HCT116 (cell line): ENCODE data around the gene SAMHD1. TPM values are rescaled to one million over a fixed set of nuclear protein-coding genes. Genes with fewer than 3 reads are reported as not detected.

ENCODE experiments used
- ATAC-seq: fragments of 200-7000 bp; cut with Tn5 transposase; 2 replicates; pipeline ENCODE4 v1.9.1; 2020; ENCODE audit warnings: mild to moderate bottlenecking, moderate library complexity
- BruUV-seq: library from RNA; stranded (reverse); fragments of 400-500 nt; replicated peaks from 2 replicates; lab custom pipeline; 2021; lab: Mats Ljungman, UMichigan
- CTCF ChIA-PET: fragments of 300-600 bp; sonication (Branson Sonifier 250); formaldehyde crosslinking; loops from one replicate; lab custom pipeline; 2021; ENCODE audit warnings: antibody characterized with exemption; lab: Charles Lee
- POLR2A ChIA-PET: fragments of 300-600, 350-600 bp; sonication (Branson Sonifier 250); formaldehyde crosslinking; loops from one replicate; lab custom pipeline; 2021; ENCODE audit warnings: antibody characterized with exemption; lab: Charles Lee
- RAD21 ChIA-PET, 2 experiments: fragments of 300-600 bp; sonication (Branson Sonifier 250); formaldehyde crosslinking; loops; one replicate each; lab custom pipeline; 2023; ENCODE audit warnings: low total read pairs in 2 of 2; ENCODE audit not compliant: uncharacterized antibody in 2 of 2, unreplicated experiment in 2 of 2, low non-redundant PET in 1 of 2; lab: Charles Lee
- DNase-seq: peaks from one replicate; pipeline ENCODE4 v3.0.0-alpha.2; 2010; ENCODE audit warnings: low read depth, low spot score
- H2AFZ ChIP-seq: fragments of 200-600 bp; shearing (Covaris generic), sonication (generic); 2 replicates; pipeline ENCODE4 v1.6.1; 2017; ENCODE audit warnings: low read depth, mixed run types, mixed read lengths, antibody characterized with exemption, low read length; ENCODE audit not compliant: poor library complexity, severe bottlenecking
- H3K27ac ChIP-seq: 2 replicates; pipeline ENCODE4 v1.5.1; 2012; ENCODE audit warnings: low read depth, low read length
- H3K27me3 ChIP-seq: fragments of 200-600 bp; sonication (generic); 2 replicates; pipeline ENCODE4 v1.6.1; 2016; ENCODE audit warnings: mixed run types, low read length, mixed read lengths; ENCODE audit not compliant: insufficient read depth
- H3K36me3 ChIP-seq, 2 experiments: fragments of 200-500 bp in 1 of 2; fragments of 200-600 bp in 1 of 2; sonication (Bioruptor generic) in 1 of 2; sonication (generic) in 1 of 2; 2 replicates each; pipeline versions ENCODE4 v1.5.1 to v1.6.1; 2014 to 2016; ENCODE audit warnings: low read length in 2 of 2, inconsistent platforms in 1 of 2, mixed read lengths in 1 of 2, mixed run types in 1 of 2; ENCODE audit not compliant: insufficient read depth in 2 of 2, control insufficient read depth in 1 of 2
- H3K4me1 ChIP-seq, 2 experiments: fragments of 200-600 bp in 1 of 2; sonication (generic) in 1 of 2; 2 replicates each; pipeline versions ENCODE4 v1.5.1 to v1.6.1; 2012 to 2017; ENCODE audit warnings: low read length in 2 of 2, inconsistent platforms in 1 of 2, mild to moderate bottlenecking in 1 of 2, mixed read lengths in 1 of 2, mixed run types in 1 of 2, moderate library complexity in 1 of 2; ENCODE audit not compliant: insufficient read depth in 2 of 2, control insufficient read depth in 1 of 2
- H3K4me2 ChIP-seq: fragments of 200-600 bp; sonication (generic); 2 replicates; pipeline ENCODE4 v1.6.1; 2017; ENCODE audit warnings: mixed run types, low read length, mixed read lengths
- H3K4me3 ChIP-seq, 2 experiments: fragments of 200-600 bp in 1 of 2; sonication (generic) in 1 of 2; replicated peaks in 1 of 2; 2 replicates each; pipeline ENCODE4 v1.5.1; 2011 to 2016; ENCODE audit warnings: low read length in 2 of 2, control low read depth in 1 of 2, low read depth in 1 of 2, mild to moderate bottlenecking in 1 of 2, mixed read lengths in 1 of 2, mixed run types in 1 of 2
- H3K79me2 ChIP-seq: fragments of 200-600 bp; sonication (generic); 2 replicates; pipeline ENCODE4 v1.6.1; 2017; ENCODE audit warnings: mild to moderate bottlenecking, mixed run types, low read length, moderate library complexity, mixed read lengths; ENCODE audit not compliant: insufficient read depth
- H3K9ac ChIP-seq: fragments of 200-600 bp; sonication (generic); 2 replicates; pipeline ENCODE4 v1.6.1; 2016; ENCODE audit warnings: low read length, mixed read lengths
- H3K9me2 ChIP-seq: fragments of 200-600 bp; sonication (generic), shearing (Covaris generic); 2 replicates; pipeline ENCODE4 v1.6.1; 2017; ENCODE audit warnings: mixed run types, mild to moderate bottlenecking, moderate library complexity; ENCODE audit not compliant: insufficient read depth
- H3K9me3 ChIP-seq, 2 experiments: fragments of 200-500 bp in 1 of 2; fragments of 200-600 bp in 1 of 2; sonication (Bioruptor generic) in 1 of 2; sonication (generic) in 1 of 2; 2 replicates each; pipeline ENCODE4 v1.6.1; 2014 to 2017; ENCODE audit warnings: low read length in 2 of 2, mixed read lengths in 2 of 2, inconsistent platforms in 1 of 2, low read depth in 1 of 2, mild to moderate bottlenecking in 1 of 2, mixed run types in 1 of 2, moderate library complexity in 1 of 2; ENCODE audit not compliant: control insufficient read depth in 1 of 2, insufficient read depth in 1 of 2
- H4K20me1 ChIP-seq: fragments of 200-600 bp; sonication (generic), shearing (Covaris generic); 2 replicates; pipeline ENCODE4 v1.6.1; 2017; ENCODE audit warnings: mixed run types, mild to moderate bottlenecking, moderate library complexity; ENCODE audit not compliant: insufficient read depth
- ATF3 ChIP-seq: IDR thresholded peaks from 2 replicates; pipeline ENCODE4 v1.6.1; 2012
- CBX3 ChIP-seq: IDR thresholded peaks from 2 replicates; pipeline ENCODE4 v1.6.1; 2012; ENCODE audit warnings: low read depth
- CTCF ChIP-seq, 3 experiments: fragments of 200-600 bp in 1 of 3; sonication (generic) in 1 of 3; IDR thresholded peaks in 2 of 3; conservative IDR thresholded peaks in 1 of 3; 2 replicates each; pipeline ENCODE4 v1.5.1; 2012 to 2017; ENCODE audit warnings: low read depth in 2 of 3, low read length in 2 of 3, antibody characterized with exemption in 1 of 3, borderline replicate concordance in 1 of 3, control low read depth in 1 of 3, mild to moderate bottlenecking in 1 of 3, mixed read lengths in 1 of 3, mixed run types in 1 of 3, moderate library complexity in 1 of 3; ENCODE audit not compliant: insufficient read depth in 1 of 3
- ELF1 ChIP-seq: IDR thresholded peaks from 2 replicates; pipeline ENCODE4 v1.6.1; 2012; ENCODE audit warnings: low read depth, borderline replicate concordance
- JUND ChIP-seq: IDR thresholded peaks from 2 replicates; pipeline ENCODE4 v1.6.1; 2012
- POLR2A ChIP-seq: IDR thresholded peaks from 2 replicates; pipeline ENCODE4 v1.7.0; 2011; ENCODE audit warnings: borderline replicate concordance; ENCODE audit not compliant: insufficient read depth, insufficient read length; ENCODE audit errors: extremely low read depth
- POLR2AphosphoS5 ChIP-seq: IDR thresholded peaks from 2 replicates; pipeline ENCODE4 v1.6.1; 2011; ENCODE audit warnings: mild to moderate bottlenecking, low read depth, low read length, moderate library complexity
- REST ChIP-seq: IDR thresholded peaks from 2 replicates; pipeline ENCODE4 v1.6.1; 2012; ENCODE audit warnings: low read depth
- SIN3A ChIP-seq: IDR thresholded peaks from 2 replicates; pipeline ENCODE4 v1.6.1; 2012; ENCODE audit warnings: low read depth
- SP1 ChIP-seq: IDR thresholded peaks from 2 replicates; pipeline ENCODE4 v1.6.1; 2012; ENCODE audit warnings: low read depth
- SRF ChIP-seq: IDR thresholded peaks from 2 replicates; pipeline ENCODE4 v1.6.1; 2012; ENCODE audit warnings: low read depth
- TCF7L2 ChIP-seq: IDR thresholded peaks from 2 replicates; pipeline ENCODE4 v1.7.0; 2011; ENCODE audit warnings: borderline replicate concordance, inconsistent platforms; ENCODE audit not compliant: insufficient read depth, insufficient read length; ENCODE audit errors: extremely low read depth
- ZBTB33 ChIP-seq: IDR thresholded peaks from 2 replicates; pipeline ENCODE4 v1.6.1; 2011; ENCODE audit warnings: mild to moderate bottlenecking, low read length, moderate library complexity; ENCODE audit not compliant: insufficient replicate concordance; ENCODE audit errors: extremely low read depth
- ZNF274 ChIP-seq: fragments of 200-500 bp; sonication (Bioruptor generic); IDR thresholded peaks from 2 replicates; pipeline ENCODE4 v1.6.1; 2014; ENCODE audit warnings: mild to moderate bottlenecking, low read depth, low read length, inconsistent platforms
- intact Hi-C: fragments of 100-400 bp; cut with micrococcal nuclease; formaldehyde crosslinking; loops from 2 replicates; pipeline ENCODE4 v1.10.0; 2022
- total RNA-seq: library from RNA; stranded (reverse); gene quantifications from one replicate; pipeline ENCODE4 v1.2.1, GENCODE V29; 2021; ENCODE audit not compliant: unreplicated experiment

The SAMHD1 gene
- total RNA-seq, 1 experiment from 2014 or later: 21.4 TPM

GRCh38 chr20:36860811-36861624, 90.5 kb downstream of the SAMHD1 start (continued):
- no peak for TF ChIP-seq SP1
- TF ChIP-seq SIN3A: no peak
- no peak for TF ChIP-seq TCF7L2
- no peak for TF ChIP-seq ZNF274
- TF ChIP-seq ZBTB33: no peak
- no peak for TF ChIP-seq POLR2AphosphoS5
- TF ChIP-seq CBX3: no peak
- no peak for TF ChIP-seq ATF3

- ChIA-PET CTCF (no interaction called here), POLR2A (no interaction called here)
Observed at GRCh38 chr20:36860339-36860738, 91.2 kb downstream of the SAMHD1 start.

More at GRCh38 chr20:36860339-36860738, 91.2 kb downstream of the SAMHD1 start:
- no peak overlapping the region for H3K4me2 ChIP-seq
- peaks cover 34% of the 10 kb centered on the region; the same call in 1 of the 2 replicates for H3K79me2 ChIP-seq
- peaks cover 16 to 58% of the 10 kb centered on the region in 2 experiments for H3K4me1 ChIP-seq
- no peaks in the 10 kb centered on the region for H3K36me3 ChIP-seq
- H3K4me3 ChIP-seq: no peak overlapping the region
- no peak for DNase-seq
- no peaks in the 10 kb centered on the region for H3K9me2 ChIP-seq
- TF ChIP-seq CBX3 (no peak), CTCF (IDR thresholded peaks at IDR 0.05 in 2 of 3, conservative IDR thresholded peaks at IDR 0.05 in 1 of 3; ENCODE audit: borderline replicate concordance in 1 of 3, insufficient read depth in 1 of 3, low read depth in 2 of 3, low read length in 2 of 3) (no peak), ELF1 (no peak), SRF (no peak), POLR2A (no peak), JUND (no peak), ATF3 (no peak), REST (no peak)
- TF ChIP-seq, all 23 proteins: peak for 0
- RAD21 ChIA-PET: no interaction called here
- Histone ChIP-seq H3K27ac (no peak overlapping the region), H3K9me3 (no peaks in the 10 kb centered on the region), H3K9ac (no peak overlapping the region), H2AFZ (no peak overlapping the region), H3K27me3 (no peaks in the 10 kb centered on the region), H4K20me1 (no peaks in the 10 kb centered on the region)
- no peak for ATAC-seq
- intact Hi-C loops: no loop called here
- BruUV-seq: no TSS peak
